K562 (cell line): ENCODE measurements around the gene PHACTR3. TPM values are rescaled to one million over a fixed set of nuclear protein-coding genes. Genes with fewer than 3 reads are reported as not detected.

Source experiments
- ATAC-seq: fragments of 200-7000 bp; cut with Tn5 transposase; 3 replicates; pipeline ENCODE4 v1.9.1; 2020; ENCODE audit warnings: moderate library complexity
- BruUV-seq: library from RNA; stranded (reverse); fragments of 400-500 nt; replicated peaks from 2 replicates; lab custom pipeline; 2021; lab: Mats Ljungman, UMichigan
- CTCF ChIA-PET: fragments of 300-600 bp; formaldehyde crosslinking; extraction: SDS; loops from one replicate; lab custom pipeline; 2021; ENCODE audit warnings: low intra/inter-chr PET ratio; lab: Yijun Ruan, JAX
- POLR2A ChIA-PET: fragments of 300-600, 350-650 bp; sonication (Branson Sonifier 250); formaldehyde crosslinking; extraction: SDS; loops from one replicate; lab custom pipeline; 2021; ENCODE audit warnings: antibody characterized with exemption, inconsistent platforms; lab: Yijun Ruan, JAX
- DNase-seq, 4 experiments: peaks; one replicate each; pipeline versions ENCODE4 v3.0.0 to v3.0.0-alpha.2; 2011 to 2018; ENCODE audit warnings: low spot score in 3 of 4, mixed read lengths in 3 of 4; ENCODE audit errors: extremely low read depth in 1 of 4
- FAIRE-seq: peaks from 2 replicates; lab custom pipeline; 2011; peaks lifted over from hg19 to GRCh38; lab: Jason Lieb, UNC
- H2AFZ ChIP-seq: 2 replicates; pipeline ENCODE4 v1.6.0; 2011; ENCODE audit warnings: low read depth, low read length, control low read depth, inconsistent platforms
- H3K27ac ChIP-seq: fragments of 200-600 bp; 3 replicates; pipeline ENCODE4 v1.8.0; 2011; ENCODE audit warnings: low read depth, mild to moderate bottlenecking, control low read depth, inconsistent platforms, low read length, moderate library complexity, mixed read lengths; ENCODE audit errors: extremely low read depth
- H3K27me3 ChIP-seq, 2 experiments: fragments of 300-600 bp in 1 of 2; 2 replicates in 1 of 2; 3 replicates in 1 of 2; pipeline versions ENCODE4 v1.6.0 to v1.8.0; 2011; ENCODE audit warnings: inconsistent platforms in 2 of 2, low read length in 2 of 2, mild to moderate bottlenecking in 1 of 2, mixed read lengths in 1 of 2, moderate library complexity in 1 of 2; ENCODE audit not compliant: control insufficient read depth in 2 of 2, insufficient read depth in 2 of 2
- H3K36me3 ChIP-seq: fragments of 300-600 bp; 3 replicates; pipeline ENCODE4 v1.8.0; 2011; ENCODE audit warnings: mild to moderate bottlenecking, low read length, inconsistent platforms; ENCODE audit not compliant: control insufficient read depth, insufficient read depth
- H3K4me1 ChIP-seq, 2 experiments: fragments of 200-600 bp in 1 of 2; replicated peaks in 1 of 2; 2 replicates in 1 of 2; 3 replicates in 1 of 2; pipeline versions ENCODE4 v1.5.1 to v1.8.0; 2011; ENCODE audit warnings: inconsistent platforms in 2 of 2, low read length in 2 of 2, mild to moderate bottlenecking in 1 of 2, mixed read lengths in 1 of 2, moderate library complexity in 1 of 2; ENCODE audit not compliant: control insufficient read depth in 2 of 2, insufficient read depth in 2 of 2
- H3K4me2 ChIP-seq: 2 replicates; pipeline ENCODE4 v1.6.1; 2011; ENCODE audit warnings: low read length, control low read depth, inconsistent platforms, mixed read lengths; ENCODE audit not compliant: insufficient read depth
- H3K4me3 ChIP-seq: fragments of 200-600 bp; sonication (generic), shearing (Covaris generic); 2 replicates; pipeline ENCODE4 v1.5.1; 2016; ENCODE audit warnings: control low read depth, inconsistent platforms
- H3K79me2 ChIP-seq: fragments of 200-600 bp; 3 replicates; pipeline ENCODE4 v1.8.0; 2011; ENCODE audit warnings: low read length, inconsistent platforms; ENCODE audit not compliant: control insufficient read depth, insufficient read depth
- H3K9ac ChIP-seq, 2 experiments: 2 replicates each; pipeline versions ENCODE4 v1.6.0 to v1.6.1; 2011; ENCODE audit warnings: low read depth in 2 of 2, low read length in 2 of 2, control low read depth in 1 of 2, inconsistent platforms in 1 of 2, mild to moderate bottlenecking in 1 of 2, mixed read lengths in 1 of 2; ENCODE audit not compliant: insufficient read depth in 1 of 2
- H3K9me1 ChIP-seq: one replicate; pipeline ENCODE4 v1.6.0; 2011; ENCODE audit warnings: inconsistent platforms, mild to moderate bottlenecking, low read length, moderate library complexity; ENCODE audit not compliant: control insufficient read depth, insufficient read depth
- H3K9me3 ChIP-seq: replicated peaks from 2 replicates; pipeline ENCODE4 v1.5.1; 2011; ENCODE audit warnings: low read depth, low read length, inconsistent platforms; ENCODE audit not compliant: control insufficient read depth, insufficient read depth
- H4K20me1 ChIP-seq: replicated peaks from 2 replicates; pipeline ENCODE4 v1.6.1; 2011; ENCODE audit warnings: low read length, inconsistent platforms, mixed read lengths; ENCODE audit not compliant: control insufficient read depth, insufficient read depth
- ARID4B ChIP-seq: sonication (generic); formaldehyde crosslinking; IDR thresholded peaks from 2 replicates; pipeline ENCODE4 v1.8.0; 2022; ENCODE audit warnings: mild to moderate bottlenecking, missing genetic modification reagents
- ATF1 ChIP-seq, 2 experiments: fragments of 450-650 bp in 1 of 2; IDR thresholded peaks; 2 replicates each; pipeline ENCODE4 v1.6.1; 2016; ENCODE audit warnings: missing compliant biosample characterization in 1 of 2, missing genetic modification characterization in 1 of 2
- CBX2 ChIP-seq: fragments of 200-600 bp; sonication (generic); IDR thresholded peaks from one replicate; pipeline ENCODE4 v1.6.1; 2012; ENCODE audit warnings: mild to moderate bottlenecking, low read length, inconsistent platforms; ENCODE audit not compliant: insufficient read depth, poor library complexity, severe bottlenecking
- CCAR2 ChIP-seq: fragments of 200-400 bp; formaldehyde crosslinking; IDR thresholded peaks from 2 replicates; pipeline ENCODE4 v1.6.1; 2017; ENCODE audit warnings: mild to moderate bottlenecking, low read depth, low read length
- CCNT2 ChIP-seq: IDR thresholded peaks from 2 replicates; pipeline ENCODE4 v1.6.1; 2011; ENCODE audit warnings: borderline replicate concordance, low read depth, mild to moderate bottlenecking, moderate library complexity, mixed read lengths, low read length; ENCODE audit not compliant: insufficient read length; ENCODE audit errors: extremely low read depth
- DACH1 ChIP-seq: fragments of 450-650 bp; IDR thresholded peaks from 2 replicates; pipeline ENCODE4 v1.6.1; 2018; ENCODE audit not compliant: partially characterized antibody
- E2F3 ChIP-seq: fragments of 250-450 bp; sonication (Bioruptor Pico); IDR thresholded peaks from 2 replicates; pipeline ENCODE4 v1.4.0; 2020; ENCODE audit warnings: mild to moderate bottlenecking
- ELF2 ChIP-seq: fragments of 250-450 bp; sonication (Bioruptor Pico); IDR thresholded peaks from 2 replicates; pipeline ENCODE4 v1.5.0; 2021; ENCODE audit warnings: mild to moderate bottlenecking
- ETV6 ChIP-seq, 3 experiments: fragments of 150-350 bp in 1 of 3; sonication (generic) in 1 of 3; formaldehyde crosslinking in 1 of 3; IDR thresholded peaks; 2 replicates each; pipeline versions ENCODE4 v1.6.1 to v1.8.0; 2014 to 2022; ENCODE audit warnings: borderline replicate concordance in 2 of 3, low read depth in 2 of 3, antibody characterized with exemption in 1 of 3, low read length in 1 of 3, mild to moderate bottlenecking in 1 of 3, missing genetic modification reagents in 1 of 3
- GABPA ChIP-seq: fragments of 200-800 bp; sonication (Bioruptor generic); conservative IDR thresholded peaks from 2 replicates; pipeline ENCODE4 v1.6.1; 2016; ENCODE audit warnings: low read depth, missing genetic modification characterization, missing compliant biosample characterization
- POLR3A ChIP-seq: IDR thresholded peaks from 2 replicates; pipeline ENCODE4 v1.6.1; 2011; ENCODE audit warnings: borderline replicate concordance, mild to moderate bottlenecking, moderate library complexity; ENCODE audit not compliant: insufficient read length, insufficient read depth; ENCODE audit errors: extremely low read depth
- RBM22 ChIP-seq: fragments of 200-400 bp; formaldehyde crosslinking; IDR thresholded peaks from 2 replicates; pipeline ENCODE4 v1.6.1; 2018; ENCODE audit warnings: low read length, low read depth; ENCODE audit not compliant: poor library complexity, severe bottlenecking
- SAFB2 ChIP-seq: fragments of 200-400 bp; formaldehyde crosslinking; IDR thresholded peaks from 2 replicates; pipeline ENCODE4 v1.6.1; 2018; ENCODE audit warnings: borderline replicate concordance, low read length, low read depth, moderate library complexity; ENCODE audit not compliant: severe bottlenecking
- SMAD1 ChIP-seq: fragments of 150-350 bp; IDR thresholded peaks from 2 replicates; pipeline ENCODE4 v1.6.1; 2014; ENCODE audit warnings: low read length, low read depth; ENCODE audit not compliant: partially characterized antibody
- SMAD2 ChIP-seq: fragments of 150-350 bp; IDR thresholded peaks from 2 replicates; pipeline ENCODE4 v1.6.1; 2014; ENCODE audit warnings: low read depth, mild to moderate bottlenecking, low read length
- ZFX ChIP-seq: sonication (generic); formaldehyde crosslinking; IDR thresholded peaks from 2 replicates; pipeline ENCODE4 v1.8.0; 2022; ENCODE audit warnings: mild to moderate bottlenecking, missing genetic modification reagents, moderate library complexity
- ZSCAN29 ChIP-seq: fragments of 450-650 bp; IDR thresholded peaks from 2 replicates; pipeline ENCODE4 v1.6.1; 2017
- WGBS: fragments of 100-300 bp; shearing (Covaris generic); methylation state at CpG from one replicate; pipeline ENCODE4 v1.1.6; 2016; ENCODE audit warnings: low coverage, mixed read lengths; ENCODE audit not compliant: insufficient coverage; ENCODE audit errors: missing lambda C conversion rate; 5-methylcytosine and 5-hydroxymethylcytosine counted together
- in situ Hi-C: fragments of 300-500 bp; cut with MboI; formaldehyde crosslinking; loops from 4 replicates; pipeline ENCODE4 v1.15.0; 2018; ENCODE audit warnings: inconsistent platforms, mixed read lengths
- intact Hi-C: fragments of 100-400 bp; cut with micrococcal nuclease; formaldehyde crosslinking; loops from 2 replicates; pipeline ENCODE4 v1.14.2; 2022
- polyA plus RNA-seq, 8 experiments: library from polyadenylated mRNA; depleted of rRNA in 4 of 8; stranded (reverse) in 5 of 8; unstranded in 3 of 8; fragments of >200 nt; fragmentation: Nextera tagmentation in 2 of 8; fragmentation: Illumina TruSeq in 1 of 8; extraction: Ambion mirVana in 2 of 8; extraction: Trizol in 1 of 8; gene quantifications; 2 replicates each; pipeline versions ENCODE4 v1.2.1 to v1.2.3, GENCODE V29; 2011 to 2014; ENCODE audit warnings: inconsistent platforms in 1 of 8, missing spikeins in 1 of 8
- total RNA-seq, 7 experiments: library from RNA; depleted of rRNA in 6 of 7; stranded (reverse); fragments of >200 nt in 6 of 7; fragmentation: Illumina TruSeq in 2 of 7; extraction: Trizol in 2 of 7; gene quantifications; 2 replicates each; pipeline versions ENCODE4 v1.2.1 to v1.2.3, GENCODE V29; 2011 to 2021; ENCODE audit warnings: low replicate concordance in 1 of 7

The PHACTR3 gene
- total and polyA plus RNA-seq, 9 of the 15 experiments (the other 6 are each of a cell fraction or from before 2014, with no cell fraction given): not detected

- TF ChIP-seq SMAD2 (no peak), CCNT2 (no peak), CBX2 (no peak), ELF2 (CRISPR knock-in tag) (no peak), DACH1 (no peak), SMAD1 (no peak), SAFB2 (no peak), E2F3 (CRISPR knock-in tag) (no peak)
These were observed 198.3 kb downstream of the PHACTR3 start (continued) for GRCh38 chr20:59802471-59803221.

- Histone ChIP-seq H3K9me1 (no peaks in the 10 kb centered on the region), H3K27me3 (peaks cover 18 to 41% of the 10 kb centered on the region in 2 experiments; a peak in 3 of 5 replicates), H3K79me2 (no peaks in the 10 kb centered on the region), H3K4me2 (no peak overlapping the region), H4K20me1 (no peaks in the 10 kb centered on the region), H3K4me1 (no peaks in the 10 kb centered on the region), H3K36me3 (no peaks in the 10 kb centered on the region), H3K9me3 (no peaks in the 10 kb centered on the region), H3K4me3 (no peak overlapping the region), H3K9ac (no peak overlapping the region), H3K27ac (no peak overlapping the region), H2AFZ (no peak overlapping the region)
- ChIA-PET CTCF (no interaction called here), POLR2A (interaction anchor here (0.8 kb wide), 1 partner anchor 1178 kb away, joined by 3 read pairs; no protein-coding TSS in a partner anchor)
- WGBS: 0% methylated on average over 5 of the region's 5 CpGs
- no TSS peak for BruUV-seq
- ATAC-seq (no peak), DNase-seq (no peak), FAIRE-seq (no peak)
- intact Hi-C loops: no loop called here
- in situ Hi-C loops: no loop called here
- TF ChIP-seq GABPA (tag) (no peak), ETV6 (IDR thresholded peaks at IDR 0.05; ENCODE audit: borderline replicate concordance in 1 of 2, low read depth in 2 of 2, low read length in 1 of 2) (no peak), ETV6 (CRISPR knock-in tag; IDR thresholded peaks at IDR 0.05; ENCODE audit: borderline replicate concordance) (no peak), POLR3A (no peak), ZSCAN29 (no peak), RBM22 (no peak), ARID4B (CRISPR knock-in tag) (no peak), ATF1 (CRISPR knock-in tag; IDR thresholded peaks at IDR 0.05) (no peak), ATF1 (tag; IDR thresholded peaks at IDR 0.05) (no peak), ZFX (CRISPR knock-in tag) (no peak), CCAR2 (no peak)
These were observed 200.0 kb downstream of the PHACTR3 start for GRCh38 chr20:59804347-59804746.
